Stimulated activated CD4-positive, alpha-beta T cell treated with anti-CD3 and anti-CD28 coated beads, Interleukin-15, amount 100 ng/mL, for 24 hours (primary cell): ENCODE results near the gene SFI1.
A peak's percentile ranks its signal among the peaks of the same experiment; 100 is the strongest.
"Not testable (repeated sequence)": the region's sequence is repeated elsewhere in the genome, so short reads cannot be mapped to it uniquely, and the experiment has no call there.

Experiments
- DNase-seq: peaks from one replicate; pipeline ENCODE4 v3.0.0-alpha.2; 2020

The SFI1 gene

DNA sequence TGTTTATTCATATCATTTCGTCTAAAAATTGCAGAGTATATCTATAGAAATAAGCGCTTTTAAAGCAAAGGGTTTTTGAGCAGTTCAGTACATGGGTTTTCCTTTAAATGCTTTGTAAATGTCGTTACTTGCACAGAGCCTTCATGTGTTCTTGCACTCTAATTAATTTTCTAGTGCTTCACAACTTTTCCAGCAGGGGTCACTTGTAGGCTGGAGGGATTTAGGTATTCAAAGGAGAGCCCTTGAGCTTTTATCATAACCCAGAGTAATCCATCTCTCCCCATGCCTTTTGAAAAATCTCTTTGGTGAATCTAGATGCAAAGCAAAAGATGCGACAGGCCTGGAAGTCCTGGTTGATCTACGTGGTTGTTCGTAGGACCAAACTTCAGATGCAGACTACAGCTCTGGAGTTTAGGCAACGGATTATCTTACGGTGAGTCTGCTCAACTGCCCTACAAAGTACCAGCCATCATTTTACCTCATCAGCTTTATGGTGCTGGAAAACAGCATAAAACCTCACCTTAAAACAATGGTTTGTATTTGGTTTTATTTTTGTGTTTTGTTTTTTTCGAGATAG lies 60.4 kb downstream of the SFI1 start:
- no peak for DNase-seq

DNA sequence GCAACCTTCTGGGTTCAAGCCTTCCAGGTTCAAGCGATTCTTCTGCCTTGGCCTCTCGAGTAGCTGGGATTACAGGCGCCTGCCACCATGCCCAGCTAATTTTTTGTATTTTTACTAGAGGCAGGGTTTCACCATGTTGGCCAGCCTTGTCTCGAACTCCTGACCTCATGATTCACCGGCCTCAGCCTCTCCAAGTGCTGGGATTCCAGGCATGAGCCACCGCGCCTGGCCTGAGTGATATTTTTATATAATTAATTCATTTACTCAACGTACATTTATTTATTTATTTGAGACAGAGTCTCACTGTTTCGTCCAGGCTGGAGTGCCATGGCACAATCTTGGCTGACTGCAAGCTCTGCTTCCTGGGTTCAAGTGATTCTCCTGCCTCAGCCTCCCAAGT lies 62.2 kb downstream of the SFI1 start:
- not testable (repeated sequence) for DNase-seq

DNA sequence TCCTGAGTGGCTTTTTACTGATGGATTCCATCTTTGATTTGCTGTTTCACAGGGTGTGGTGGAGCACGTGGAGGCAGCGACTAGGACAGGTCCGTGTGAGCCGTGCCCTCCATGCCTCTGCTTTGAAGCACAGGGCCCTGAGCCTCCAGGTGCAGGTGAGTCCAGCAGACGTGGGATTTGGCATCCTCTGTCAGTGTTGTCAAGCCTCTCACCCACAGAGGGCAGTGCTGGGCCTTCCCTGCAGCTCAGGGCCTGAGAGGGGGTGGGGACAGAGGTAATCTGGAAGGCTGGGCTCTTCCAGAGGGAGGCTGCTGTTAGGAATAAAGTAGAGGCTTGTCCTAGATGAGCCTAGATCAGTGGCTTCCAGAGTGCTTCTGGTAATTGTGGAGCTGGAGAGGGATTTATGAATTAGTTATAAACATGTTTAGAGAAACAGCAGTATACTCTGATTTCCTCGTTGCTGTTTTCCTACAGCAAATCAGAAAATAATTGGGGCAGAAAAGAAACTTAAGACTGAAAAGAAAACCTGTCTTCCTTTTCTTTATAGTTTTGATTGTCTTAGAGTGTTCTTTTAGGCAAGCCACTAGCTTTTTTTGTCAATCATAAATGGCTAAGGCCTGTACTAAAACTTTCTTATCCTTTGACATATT lies 65.0 kb downstream of the SFI1 start:
- peak; percentile 72 for DNase-seq

DNA sequence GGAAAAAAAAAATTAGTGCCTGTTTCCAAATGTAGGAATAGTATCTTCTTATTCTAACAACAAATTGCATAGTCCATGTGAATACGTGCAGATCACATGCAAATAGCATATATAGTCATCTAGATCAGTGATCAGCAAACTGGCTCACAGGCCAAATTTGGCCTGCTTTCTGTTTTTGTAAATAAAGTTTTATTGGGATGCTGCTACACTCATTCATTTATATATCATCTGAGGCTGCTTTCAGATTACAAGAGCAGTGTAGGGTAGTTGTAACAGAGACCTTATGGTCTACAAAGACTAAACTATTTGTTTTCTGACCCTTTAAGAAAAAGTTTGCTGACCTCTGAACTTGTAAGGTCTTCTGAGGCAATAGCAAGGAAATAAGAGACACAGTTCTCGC lies 65.6 kb downstream of the SFI1 start:
- DNase-seq, result no peak

DNA sequence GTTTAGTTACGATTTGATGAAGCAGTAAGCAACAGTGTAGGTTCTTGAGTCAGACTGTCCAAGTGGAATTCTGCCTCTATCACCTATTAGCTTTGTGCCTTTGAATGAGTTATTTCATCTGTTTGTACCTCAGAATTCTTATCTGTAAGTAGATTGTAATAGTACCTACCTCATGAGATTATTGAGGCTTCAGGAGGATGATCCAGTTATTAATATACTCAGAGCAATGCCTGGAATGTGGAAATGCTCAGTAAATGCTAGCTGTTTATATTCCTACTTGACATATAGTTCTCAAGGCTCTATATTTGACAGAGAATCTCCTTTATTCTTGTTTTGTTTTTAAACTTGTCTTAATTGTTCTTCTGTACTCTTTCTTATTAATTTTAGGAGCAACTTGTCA lies 70.1 kb downstream of the SFI1 start:
- no peak for DNase-seq

DNA sequence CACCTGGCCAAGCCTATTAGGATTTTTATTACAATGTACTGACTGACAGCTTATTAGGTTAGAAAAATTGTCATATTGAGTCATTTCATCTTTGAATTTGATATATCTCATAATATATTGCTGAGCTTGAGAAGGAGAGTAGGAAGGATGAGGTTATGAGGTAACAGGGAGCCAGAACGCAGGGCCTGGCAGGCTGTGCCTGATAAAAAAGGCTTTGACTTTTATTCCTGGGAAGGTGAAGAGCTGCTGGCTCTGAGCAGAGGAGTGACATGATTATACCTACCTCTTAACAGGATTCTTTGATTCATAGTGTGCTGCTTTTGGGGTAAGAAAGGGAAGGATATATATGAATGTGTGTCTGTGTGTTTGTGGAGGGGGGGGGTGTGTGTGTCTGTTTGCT lies 70.9 kb downstream of the SFI1 start:
- DNase-seq, result no peak

DNA sequence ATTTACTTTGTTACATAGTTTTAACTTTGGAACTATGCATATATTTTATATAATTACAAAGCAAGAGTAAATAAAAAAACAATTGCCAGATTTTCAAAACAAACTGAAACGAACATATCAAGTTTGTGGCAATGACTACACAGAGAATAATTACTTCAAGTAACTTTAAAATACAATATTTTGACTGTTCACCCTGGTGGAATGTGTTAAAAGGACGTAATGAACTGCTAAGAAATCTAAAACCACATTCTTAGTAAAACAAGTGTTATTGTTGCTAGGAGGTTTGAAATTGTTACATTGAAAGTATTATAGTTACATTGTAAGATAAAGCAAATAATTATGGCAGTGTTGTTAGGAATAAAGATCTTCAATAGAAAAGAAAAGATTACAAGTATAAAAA lies 71.4 kb downstream of the SFI1 start:
- no peak for DNase-seq

DNA sequence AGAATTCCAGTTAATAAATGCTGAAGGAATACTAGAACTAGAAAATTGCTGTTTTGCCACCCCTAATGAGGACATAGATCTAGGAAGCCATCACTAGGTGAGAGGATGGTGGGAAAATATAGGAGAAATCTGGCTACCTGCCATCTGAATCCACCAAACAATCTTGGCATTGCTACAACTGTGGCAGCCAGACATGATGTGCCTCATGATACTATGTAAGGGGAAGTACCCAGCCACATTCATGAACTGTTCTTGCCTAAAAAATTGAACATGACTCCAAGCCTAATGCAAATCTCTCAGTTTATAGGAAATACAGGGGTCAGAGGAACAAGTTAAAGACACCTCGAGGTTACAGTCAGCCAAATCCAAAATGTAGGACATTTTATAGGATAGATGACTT lies 72.8 kb downstream of the SFI1 start:
- no peak for DNase-seq

DNA sequence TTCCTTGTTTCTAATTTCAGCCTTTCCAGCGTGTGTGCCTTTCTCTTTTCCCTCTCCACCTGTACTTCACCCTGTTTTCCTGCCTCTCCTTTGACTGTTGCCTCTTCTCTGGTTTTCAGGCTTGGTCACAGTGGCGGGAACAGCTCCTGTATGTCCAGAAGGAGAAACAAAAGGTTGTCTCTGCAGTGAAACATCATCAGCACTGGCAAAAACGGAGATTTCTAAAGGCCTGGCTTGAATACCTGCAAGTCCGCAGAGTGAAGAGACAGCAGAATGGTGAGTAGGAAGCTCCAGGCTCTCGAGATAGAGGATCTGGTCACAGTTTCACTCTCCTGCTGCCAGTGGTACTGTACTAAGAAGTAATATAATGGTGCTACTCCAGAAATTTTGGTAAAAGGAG lies 76.6 kb downstream of the SFI1 start:
- DNase-seq, result no peak

DNA sequence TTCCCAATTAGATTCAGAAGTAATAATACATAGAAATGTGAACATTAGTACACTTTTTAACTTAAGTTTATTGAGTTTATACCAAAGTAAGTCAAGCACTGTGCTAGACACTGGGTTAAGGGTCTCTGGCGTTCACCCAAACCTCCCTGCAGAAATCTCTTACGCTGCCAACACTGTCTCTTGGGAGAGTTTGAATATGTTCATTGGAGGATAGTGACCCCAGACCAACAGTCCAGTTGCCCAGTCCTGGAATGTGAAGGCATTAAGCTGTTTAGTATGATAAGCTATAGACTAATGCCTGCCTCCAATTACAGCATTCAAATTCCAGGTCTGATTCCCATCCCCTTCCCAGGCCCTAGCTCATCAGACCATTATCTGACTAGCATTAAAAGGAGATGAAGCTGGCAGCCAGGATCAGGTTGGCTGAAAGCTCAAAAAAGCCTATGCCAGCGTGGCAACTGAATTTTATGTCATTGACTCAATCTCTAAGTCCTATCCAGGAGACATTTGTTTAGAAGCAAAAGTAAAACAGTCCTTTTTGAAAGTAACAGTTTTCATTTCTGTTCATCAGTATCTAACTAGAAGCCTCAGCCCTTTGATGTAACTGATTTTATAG lies 77.8 kb downstream of the SFI1 start:
- no peak for DNase-seq

DNA sequence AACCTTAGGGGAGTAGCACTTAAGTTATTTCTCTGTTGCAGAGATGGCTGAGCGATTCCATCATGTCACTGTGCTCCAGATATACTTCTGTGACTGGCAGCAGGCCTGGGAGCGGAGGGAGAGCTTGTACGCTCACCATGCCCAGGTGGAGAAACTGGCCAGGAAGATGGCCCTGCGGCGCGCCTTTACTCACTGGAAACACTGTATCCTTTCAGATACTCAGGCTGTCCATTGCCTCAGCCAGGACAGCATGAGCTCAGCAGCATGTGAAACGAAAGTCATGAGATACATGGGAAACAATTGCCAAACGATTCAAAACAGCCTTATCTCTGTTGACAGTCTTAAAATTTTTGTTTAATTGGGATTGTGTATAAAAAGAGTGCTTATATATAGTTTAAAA lies 78.9 kb downstream of the SFI1 start:
- DNase-seq, result no peak

DNA sequence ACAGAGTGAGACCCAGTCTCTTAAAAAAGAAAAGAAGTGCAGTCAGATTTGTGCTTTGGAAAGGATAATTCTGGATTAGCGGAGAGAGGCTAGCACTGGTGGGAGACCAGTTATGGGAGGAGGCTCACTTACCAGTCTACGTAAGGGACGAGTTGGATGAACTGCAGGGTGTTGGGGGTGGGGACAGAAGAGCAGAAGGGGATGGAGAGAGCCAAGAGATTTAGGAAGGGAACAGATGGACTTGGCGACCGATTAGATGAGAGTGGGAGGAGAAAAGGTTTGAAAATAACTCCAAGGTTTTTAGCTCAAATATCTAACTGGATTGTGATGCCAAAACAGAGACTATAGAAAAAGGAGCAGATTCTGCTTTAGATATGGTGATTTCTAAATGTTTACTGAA lies 81.4 kb downstream of the SFI1 start:
- no peak for DNase-seq

DNA sequence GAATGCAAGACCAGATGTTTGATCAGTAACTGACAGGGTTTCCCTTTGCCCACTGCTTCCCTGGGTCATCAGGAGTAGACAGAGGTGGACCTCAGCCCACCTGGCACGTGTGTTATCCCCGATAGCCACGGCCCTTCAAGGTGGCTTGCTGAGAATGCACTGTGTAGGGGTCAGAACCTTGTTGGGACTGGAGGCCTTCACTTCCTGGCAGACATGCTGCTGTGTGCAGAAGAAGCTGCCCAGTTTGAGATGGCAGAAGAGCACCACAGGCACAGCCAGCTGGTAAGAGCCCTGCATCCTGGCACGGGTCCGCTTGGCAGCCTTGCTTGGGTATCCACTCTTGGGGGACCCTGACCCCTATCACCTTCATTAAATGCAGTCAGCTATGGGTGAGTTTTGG lies 81.8 kb downstream of the SFI1 start:
- no peak for DNase-seq

DNA sequence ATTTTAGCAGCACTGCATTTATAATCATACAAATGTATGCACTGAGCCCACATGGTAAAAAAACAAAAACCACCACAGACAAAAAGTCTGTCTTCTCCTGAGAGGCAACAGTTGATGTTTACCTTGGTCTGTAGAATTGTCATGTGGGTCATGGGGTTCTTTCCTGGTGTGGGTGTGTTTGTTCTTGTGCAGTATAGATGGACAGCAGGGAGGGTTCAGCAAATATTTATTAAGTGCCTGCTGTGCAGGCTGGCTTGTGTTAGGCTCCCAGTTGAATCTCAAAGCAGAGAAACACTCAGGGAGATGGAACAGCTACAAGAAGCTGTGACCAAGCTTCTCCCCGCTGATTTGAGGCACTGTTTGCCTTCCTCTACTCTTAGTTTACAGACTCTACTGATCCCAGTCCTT lies 83.5 kb downstream of the SFI1 start:
- DNase-seq, result no peak

DNA sequence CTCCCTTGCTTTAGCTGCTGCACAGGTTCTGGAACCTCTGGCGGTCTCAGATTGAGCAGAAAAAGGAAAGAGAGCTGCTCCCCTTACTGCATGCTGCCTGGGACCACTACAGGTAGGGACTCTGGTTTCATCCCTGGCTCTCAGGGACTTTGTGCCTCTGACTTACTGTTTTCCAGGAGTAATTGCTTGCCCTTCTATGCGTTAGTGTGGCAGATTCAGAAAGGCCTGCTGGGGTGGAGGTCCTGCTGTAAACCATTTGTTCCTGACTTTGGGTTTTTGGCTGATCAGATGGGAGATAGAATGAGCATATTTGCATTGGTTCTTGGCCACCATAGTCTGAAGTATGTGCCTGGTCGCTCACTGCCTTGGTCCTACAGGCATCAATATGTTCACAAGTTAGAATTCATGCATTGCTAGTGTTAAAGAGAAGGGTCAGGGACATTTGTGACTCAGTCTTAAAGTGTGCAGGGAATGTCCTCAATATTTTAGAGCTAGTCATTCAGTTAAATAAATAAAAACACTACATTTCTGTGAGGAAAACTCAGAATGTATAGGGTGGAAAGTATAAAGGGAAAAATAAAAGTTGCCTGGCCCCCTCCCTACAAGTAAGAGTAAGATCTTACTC lies 87.6 kb downstream of the SFI1 start:
- DNase-seq, result no peak

DNA sequence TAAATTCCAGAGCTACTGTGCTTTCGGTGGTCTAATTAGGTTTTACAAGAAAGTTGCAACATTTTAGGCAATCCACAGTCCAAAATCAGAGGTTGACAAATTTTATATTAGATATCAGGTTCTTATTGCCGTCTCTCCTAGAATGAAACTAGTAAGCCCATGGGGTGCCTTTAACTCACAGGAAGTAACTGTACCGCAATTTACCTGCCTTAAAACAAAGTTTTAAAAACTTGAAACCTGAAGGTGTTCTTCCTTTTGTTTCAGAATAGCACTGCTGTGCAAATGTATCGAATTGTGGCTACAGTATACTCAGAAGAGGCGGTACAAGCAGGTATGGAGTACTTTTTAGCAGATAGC lies 88.4 kb downstream of the SFI1 start:
- DNase-seq, result no peak

DNA sequence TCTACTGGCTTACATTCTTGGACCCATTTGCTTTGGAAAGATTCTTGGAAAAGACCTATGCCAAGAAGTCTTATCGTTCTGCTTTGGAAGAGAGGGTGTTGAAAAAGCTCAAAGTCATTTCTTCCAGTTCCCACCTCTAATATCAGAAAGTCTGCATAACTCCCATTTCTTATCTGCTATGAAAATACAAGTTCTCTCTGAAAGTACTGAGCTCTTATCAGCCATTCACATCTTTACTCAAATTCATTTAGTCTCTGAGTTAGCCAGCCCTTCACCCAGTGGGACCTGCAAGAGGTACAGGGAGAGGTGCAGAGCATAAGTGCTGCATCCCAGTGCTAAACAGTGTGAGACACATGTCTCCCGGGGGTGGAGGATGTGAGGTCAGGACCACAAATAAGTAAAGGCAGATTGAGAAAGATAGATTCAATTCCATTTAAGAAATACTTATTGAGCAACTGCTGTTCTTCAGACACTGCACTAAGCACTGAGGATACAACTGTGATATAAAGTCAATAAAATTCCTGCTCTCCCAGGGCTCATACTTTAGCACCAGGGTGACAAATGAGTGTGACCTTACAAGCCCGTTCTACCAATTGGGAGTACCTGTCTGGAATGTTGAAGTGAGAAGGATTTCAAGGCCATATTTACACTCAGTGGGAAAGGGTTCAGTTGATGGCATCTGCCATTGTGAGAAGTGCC lies 89.0 kb downstream of the SFI1 start:
- peak; percentile 51 for DNase-seq

DNA sequence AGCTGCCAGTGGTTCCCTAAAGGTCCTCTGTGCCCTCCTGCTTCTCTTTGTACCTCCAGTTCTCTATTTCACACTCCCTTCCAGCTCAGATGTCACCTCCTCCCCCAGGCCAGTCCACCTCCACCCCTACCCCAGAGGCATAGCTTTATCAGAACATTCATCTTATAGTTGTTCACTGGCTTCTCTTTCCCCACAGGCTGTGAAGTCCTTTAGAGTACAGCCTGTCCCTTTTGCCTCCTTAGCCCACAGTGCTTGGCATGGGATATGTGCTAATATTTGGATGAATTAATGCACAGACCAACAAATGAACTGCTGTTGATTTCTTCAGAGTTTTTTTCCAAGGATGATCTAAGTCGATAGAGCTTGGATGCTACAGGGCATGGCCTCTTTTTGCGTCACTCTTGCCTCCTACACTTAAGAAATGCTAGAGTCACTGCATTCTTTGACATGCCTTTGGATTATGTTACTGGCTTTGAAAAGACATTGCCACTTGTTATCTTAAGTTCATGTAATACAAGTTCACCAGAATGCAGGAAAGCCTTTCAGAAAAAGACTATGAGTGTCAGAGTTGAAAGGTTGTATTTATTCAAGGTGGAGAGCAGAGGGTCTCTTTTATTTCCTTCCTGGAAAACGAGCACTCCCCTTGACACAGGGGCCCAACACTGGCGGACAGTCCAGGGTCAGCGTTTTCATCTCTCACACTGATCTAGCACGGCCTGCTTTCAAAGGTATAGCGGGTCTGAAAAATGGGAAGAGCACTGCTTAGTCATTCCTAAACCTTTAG lies 90.0 kb downstream of the SFI1 start:
- no peak for DNase-seq

DNA sequence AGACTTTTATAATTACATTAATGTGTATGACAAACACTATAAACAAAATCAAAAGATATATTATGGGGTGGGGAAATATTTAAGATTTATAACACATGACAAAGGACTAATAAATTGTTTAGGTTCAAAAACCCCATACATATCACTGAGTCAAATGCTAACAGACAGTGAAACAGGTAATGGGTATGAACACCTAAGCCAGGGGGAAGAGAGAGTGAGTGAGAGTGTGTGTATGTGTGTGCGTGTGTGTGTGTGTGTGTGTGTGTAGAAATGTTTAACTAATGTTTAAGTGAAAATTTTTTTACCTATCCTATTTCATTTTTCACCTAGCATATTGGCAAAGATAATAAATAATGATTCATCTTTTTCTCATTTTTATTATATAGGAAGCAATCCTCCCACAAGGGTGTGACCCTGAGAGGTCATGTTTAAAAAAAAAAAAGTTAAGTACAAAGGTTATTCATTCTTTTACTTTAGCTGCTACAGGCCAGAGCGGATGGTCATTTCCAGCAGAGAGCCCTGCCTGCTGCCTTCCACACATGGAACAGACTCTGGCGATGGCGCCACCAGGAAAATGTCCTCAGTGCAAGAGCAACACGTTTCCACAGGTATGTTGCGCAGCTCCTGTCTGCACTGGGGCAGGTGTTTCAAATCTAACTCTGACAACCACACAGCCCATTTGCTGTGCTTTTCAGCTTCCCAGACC lies 92.8 kb downstream of the SFI1 start:
- no peak for DNase-seq

DNA sequence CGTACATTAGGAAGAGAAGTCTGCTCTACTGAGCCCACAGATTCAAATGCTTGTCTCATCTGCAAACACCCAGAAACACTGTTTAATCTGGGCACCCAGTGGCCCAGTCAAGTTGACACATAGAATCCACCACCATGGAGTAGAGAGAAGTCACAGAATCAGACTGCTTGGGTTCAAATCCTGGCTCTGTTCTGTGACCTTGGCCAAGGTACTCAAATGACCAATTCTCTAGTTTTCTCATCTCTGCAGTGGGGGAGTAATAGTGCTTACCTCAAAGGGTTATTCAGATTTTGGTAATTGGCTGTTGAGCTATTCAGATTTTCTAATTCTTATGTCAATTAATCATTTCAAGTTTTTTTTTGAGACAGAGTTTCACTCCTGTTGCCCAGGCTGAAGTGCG lies 93.8 kb downstream of the SFI1 start:
- DNase-seq, result not testable (repeated sequence)

DNA sequence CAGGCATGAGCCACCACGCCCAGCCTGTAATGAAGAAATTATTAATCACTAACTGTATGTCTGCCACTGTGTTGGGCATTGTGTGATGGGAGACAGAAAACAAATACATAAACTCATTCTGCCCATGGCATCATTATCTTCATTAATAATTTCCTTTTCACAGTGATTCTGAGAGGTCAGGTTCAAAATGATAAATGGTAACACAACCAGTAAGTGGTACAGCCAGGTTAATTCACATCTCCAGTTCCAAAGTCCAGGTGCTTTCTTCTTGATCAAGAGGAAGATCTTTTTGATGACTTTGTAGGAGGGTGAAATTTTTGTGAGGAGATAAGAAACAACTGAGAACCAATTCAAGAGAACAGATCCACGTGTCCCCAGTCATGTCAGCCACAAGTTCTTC lies 98.9 kb downstream of the SFI1 start:
- DNase-seq, result no peak

DNA sequence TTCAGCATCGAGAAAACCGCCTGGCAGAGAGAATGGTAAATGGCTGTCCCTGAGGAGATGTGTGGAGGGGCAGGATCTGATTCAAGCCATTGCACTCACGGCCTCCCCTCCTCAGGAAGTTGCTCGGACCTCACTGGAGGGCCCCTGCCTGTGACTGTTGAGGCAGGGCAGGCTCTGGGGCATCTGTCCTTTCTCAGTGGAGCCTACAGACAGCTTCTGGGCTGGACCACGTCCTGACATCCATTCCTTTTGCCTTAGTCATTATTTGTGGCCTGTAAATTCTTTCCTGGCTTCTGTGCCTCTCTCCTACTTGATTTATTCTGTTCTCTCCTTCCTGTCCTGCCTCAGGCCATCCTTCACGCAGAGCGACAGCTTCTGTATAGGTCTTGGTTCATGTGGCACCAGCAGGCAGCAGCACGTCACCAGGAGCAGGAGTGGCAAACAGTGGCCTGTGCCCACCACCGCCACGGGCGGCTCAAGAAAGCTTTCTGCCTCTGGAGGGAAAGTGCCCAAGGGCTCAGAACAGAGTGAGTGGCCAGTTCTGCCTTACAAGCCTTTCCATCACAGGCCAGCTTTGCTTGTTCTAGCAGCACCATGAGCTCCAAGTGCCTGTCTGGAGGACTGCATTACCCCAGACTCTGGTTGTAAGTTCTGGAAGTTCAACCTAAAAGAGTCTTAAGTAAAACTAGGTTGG lies 106.1 kb downstream of the SFI1 start:
- no peak for DNase-seq
